Endothelial cell of umbilical vein (primary cell): Measurements from ENCODE around the gene C2CD3. TPM values are rescaled to one million over a fixed set of nuclear protein-coding genes. Genes with fewer than 3 reads are reported as not detected.

Source experiments
- BruUV-seq: library from RNA; stranded (reverse); fragments of 400-500 nt; replicated peaks from 2 replicates; lab custom pipeline; 2021; lab: Mats Ljungman, UMichigan
- CTCF ChIA-PET: fragments of 300-600, 350-600 bp; sonication (Branson Sonifier 250); formaldehyde crosslinking; loops from one replicate; lab custom pipeline; 2021; ENCODE audit warnings: antibody characterized with exemption, inconsistent platforms; lab: Charles Lee
- POLR2A ChIA-PET: fragments of 300-600, 350-600 bp; sonication (Branson Sonifier 250); formaldehyde crosslinking; loops from one replicate; lab custom pipeline; 2021; ENCODE audit warnings: antibody characterized with exemption, inconsistent platforms; lab: Charles Lee
- DNase-seq: peaks from one replicate; pipeline ENCODE4 v3.0.0-alpha.2; 2011; ENCODE audit warnings: low read depth, low spot score
- FAIRE-seq: peaks from 2 replicates; lab custom pipeline; 2011; peaks lifted over from hg19 to GRCh38; lab: Jason Lieb, UNC
- H2AFZ ChIP-seq: 2 replicates; pipeline ENCODE4 v1.6.0; 2012; ENCODE audit warnings: low read depth, low read length, control low read depth, inconsistent platforms
- H3K27ac ChIP-seq: 2 replicates; pipeline ENCODE4 v1.5.1; 2011; ENCODE audit warnings: low read depth, mild to moderate bottlenecking, control low read depth, low read length, moderate library complexity; ENCODE audit not compliant: insufficient read depth
- H3K27me3 ChIP-seq, 2 experiments: 2 replicates each; pipeline versions ENCODE4 v1.6.0 to v1.6.1; 2011; ENCODE audit warnings: low read length in 2 of 2, mixed read lengths in 1 of 2; ENCODE audit not compliant: control insufficient read depth in 2 of 2, insufficient read depth in 2 of 2
- H3K36me3 ChIP-seq, 2 experiments: 2 replicates in 1 of 2; 3 replicates in 1 of 2; pipeline ENCODE4 v1.5.1; 2011; ENCODE audit warnings: low read length in 2 of 2, mild to moderate bottlenecking in 1 of 2, moderate library complexity in 1 of 2; ENCODE audit not compliant: control insufficient read depth in 2 of 2, insufficient read depth in 2 of 2; ENCODE audit errors: extremely low read depth in 1 of 2
- H3K4me1 ChIP-seq: 3 replicates; pipeline ENCODE4 v1.5.1; 2011; ENCODE audit warnings: mild to moderate bottlenecking, low read length; ENCODE audit not compliant: control insufficient read depth, insufficient read depth; ENCODE audit errors: extremely low read depth
- H3K4me2 ChIP-seq: 2 replicates; pipeline ENCODE4 v1.6.1; 2011; ENCODE audit warnings: low read length, control low read depth, mixed read lengths; ENCODE audit not compliant: insufficient read depth
- H3K4me3 ChIP-seq, 3 experiments: fragments of 200-600 bp in 1 of 3; sonication (generic), shearing (Covaris generic) in 1 of 3; replicated peaks in 1 of 3; 2 replicates each; pipeline ENCODE4 v1.5.1; 2011 to 2016; ENCODE audit warnings: control low read depth in 3 of 3, low read length in 3 of 3, mild to moderate bottlenecking in 2 of 3, inconsistent platforms in 1 of 3, low read depth in 1 of 3, moderate library complexity in 1 of 3; ENCODE audit not compliant: insufficient read depth in 1 of 3
- H3K79me2 ChIP-seq: 2 replicates; pipeline ENCODE4 v1.6.0; 2012; ENCODE audit warnings: low read length, inconsistent platforms; ENCODE audit not compliant: control insufficient read depth, insufficient read depth
- H3K9ac ChIP-seq: replicated peaks from 2 replicates; pipeline ENCODE3; 2011; ENCODE audit warnings: low read length, control low read depth; ENCODE audit not compliant: insufficient read depth; ENCODE audit errors: extremely low read depth
- H3K9me1 ChIP-seq: replicated peaks from 3 replicates; pipeline ENCODE4 v1.6.0; 2011; ENCODE audit warnings: mild to moderate bottlenecking, low read length; ENCODE audit not compliant: control insufficient read depth, insufficient read depth; ENCODE audit errors: extremely low read depth
- H3K9me3 ChIP-seq: replicated peaks from 2 replicates; pipeline ENCODE4 v1.5.1; 2012; ENCODE audit warnings: low read length, inconsistent platforms; ENCODE audit not compliant: control insufficient read depth, insufficient read depth
- H4K20me1 ChIP-seq: replicated peaks from 2 replicates; pipeline ENCODE3; 2011; ENCODE audit warnings: mild to moderate bottlenecking, low read length; ENCODE audit not compliant: control insufficient read depth, insufficient read depth; ENCODE audit errors: extremely low read depth
- CTCF ChIP-seq, 2 donors: IDR thresholded peaks; 1 replicate in 1 of 2; 2 replicates in 1 of 2; pipeline ENCODE4 v1.5.1; 2011; ENCODE audit warnings: low read length in 2 of 2, mild to moderate bottlenecking in 2 of 2, moderate library complexity in 2 of 2, control low read depth in 1 of 2, inconsistent platforms in 1 of 2, low read depth in 1 of 2; ENCODE audit not compliant: insufficient read depth in 1 of 2; ENCODE audit errors: extremely low read depth in 1 of 2
- EZH2 ChIP-seq: IDR thresholded peaks from 2 replicates; pipeline ENCODE4 v1.6.1; 2012; ENCODE audit warnings: borderline replicate concordance, low read depth, mild to moderate bottlenecking, moderate library complexity, low read length, inconsistent platforms; ENCODE audit not compliant: severe bottlenecking
- FOS ChIP-seq: IDR thresholded peaks from 2 replicates; pipeline ENCODE4 v1.6.1; 2011; ENCODE audit warnings: mild to moderate bottlenecking, low read length, moderate library complexity, borderline replicate concordance; ENCODE audit not compliant: insufficient read depth
- GATA2 ChIP-seq: IDR thresholded peaks from 2 replicates; pipeline ENCODE4 v1.7.0; 2011; ENCODE audit warnings: low read depth, mild to moderate bottlenecking, moderate library complexity, mixed read lengths, low read length; ENCODE audit not compliant: insufficient read length, insufficient read depth
- JUN ChIP-seq: IDR thresholded peaks from 2 replicates; pipeline ENCODE4 v1.6.1; 2011; ENCODE audit warnings: borderline replicate concordance, low read depth; ENCODE audit not compliant: insufficient read length, insufficient read depth
- MAX ChIP-seq: IDR thresholded peaks from 2 replicates; pipeline ENCODE4 v1.6.1; 2011; ENCODE audit not compliant: insufficient read depth, insufficient read length
- MYC ChIP-seq: IDR thresholded peaks from one replicate; pipeline ENCODE4 v1.6.1; 2011; ENCODE audit warnings: mild to moderate bottlenecking, low read depth, low read length
- POLR2A ChIP-seq: IDR thresholded peaks from 2 replicates; pipeline ENCODE4 v1.6.1; 2012; ENCODE audit warnings: low read depth, mild to moderate bottlenecking, control low read depth, low read length
- POLR2AphosphoS5 ChIP-seq: IDR thresholded peaks from 2 replicates; pipeline ENCODE4 v1.6.1; 2012; ENCODE audit warnings: low read depth, mild to moderate bottlenecking, control low read depth, low read length, moderate library complexity; ENCODE audit not compliant: insufficient read depth
- dilution Hi-C: fragments of 300-500 bp; cut with MboI; formaldehyde crosslinking; loops from one replicate; pipeline ENCODE4 v1.15.0; 2019; ENCODE audit warnings: low sequenced_read_pairs; ENCODE audit not compliant: extremely low pct_ligation_motif_present
- intact Hi-C: fragments of 100-400 bp; cut with micrococcal nuclease; formaldehyde crosslinking; loops from one replicate; pipeline ENCODE4 v1.10.0; 2022
- polyA plus RNA-seq, 4 experiments: library from polyadenylated mRNA; depleted of rRNA in 3 of 4; stranded (reverse) in 3 of 4; unstranded in 1 of 4; fragments of >200 nt; gene quantifications; 2 replicates each; pipeline versions ENCODE4 v1.2.1 to v1.2.3, GENCODE V29; 2011 to 2012; ENCODE audit warnings: missing spikeins in 1 of 4
- total RNA-seq: library from RNA; stranded (reverse); gene quantifications from 2 replicates; pipeline ENCODE4 v1.2.3, GENCODE V29; 2021

Gene C2CD3
- total and polyA plus RNA-seq, 2 donors (not counting 3 experiments of a cell fraction or from before 2014, with no cell fraction given) = 12.9 to 36.6 TPM

- no peaks in the 10 kb centered on the region for H4K20me1 ChIP-seq
- H3K27ac ChIP-seq = no peak overlapping the region
- no peak overlapping the region for H2AFZ ChIP-seq
- intact Hi-C loops (no loop called here), dilution Hi-C loops (no loop called here)
- no peaks in the 10 kb centered on the region for H3K9me3 ChIP-seq
- TF ChIP-seq MYC (no peak), CTCF (IDR thresholded peaks at IDR 0.05; ENCODE audit: extremely low read depth in 1 of 2, insufficient read depth in 1 of 2, low read depth in 1 of 2, low read length in 2 of 2) (no peak), FOS (no peak), MAX (no peak), POLR2AphosphoS5 (no peak), POLR2A (no peak), JUN (no peak), GATA2 (no peak), EZH2 (no peak)
- POLR2A ChIA-PET = no interaction called here
- FAIRE-seq (no peak), DNase-seq (no peak)
- no peak overlapping the region for H3K4me2 ChIP-seq
- H3K4me3 ChIP-seq = no peak overlapping the region
- H3K4me1 ChIP-seq = peaks cover 11% of the 10 kb centered on the region
- H3K36me3 ChIP-seq = peaks cover 0 to 4% of the 10 kb centered on the region in 2 experiments
- no TSS peak for BruUV-seq
- H3K27me3 ChIP-seq = no peaks in the 10 kb centered on the region
- H3K79me2 ChIP-seq = no peaks in the 10 kb centered on the region
- H3K9me1 ChIP-seq = no peaks in the 10 kb centered on the region
- no peak overlapping the region for H3K9ac ChIP-seq
- CTCF ChIA-PET = interaction anchor here (1.0 kb wide), 1 partner anchor 23 kb away, joined by 3 read pairs; no protein-coding TSS in a partner anchor
These were observed 150.3 kb downstream of the C2CD3 start for GRCh38 chr11:74020539-74020938.
